ENCODE data around the gene CACNA1C. TPM values are rescaled to one million over a fixed set of nuclear protein-coding genes. Genes with fewer than 3 reads are reported as not detected.

CACNA1C gene
- total RNA-seq, 4 donors from 2014 or later = 9.7 to 42.1 (median 18.1) TPM

DNA sequence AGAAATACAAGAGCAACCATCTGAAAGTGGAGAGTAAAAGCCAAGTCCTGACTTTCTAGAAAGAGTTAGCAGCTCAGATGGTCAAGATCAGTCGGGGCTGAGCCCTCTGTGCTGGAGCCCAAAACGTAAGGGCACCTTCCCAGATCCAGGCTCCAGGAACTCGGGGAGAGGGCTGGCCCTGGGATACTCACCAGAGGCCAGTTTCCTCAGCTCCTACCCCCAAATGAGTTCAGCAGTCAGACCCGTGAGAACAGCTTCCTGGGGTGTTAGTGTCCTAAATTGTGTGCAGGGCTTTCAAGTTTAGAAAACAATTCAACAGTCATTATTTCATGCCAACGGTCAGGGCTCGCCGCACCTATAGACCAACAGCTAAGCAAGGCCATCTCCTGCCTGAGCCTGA is 594.4 kb downstream of the CACNA1C start:
- Histone ChIP-seq H3K27me3 (no peaks in the 10 kb centered on the region), H3K27ac (no peak overlapping the region), H3K4me3 (no peak overlapping the region), H3K9me3 (no peaks in the 10 kb centered on the region), H3K4me1 (no peaks in the 10 kb centered on the region), H3K36me3 (no peaks in the 10 kb centered on the region)
- TF ChIP-seq, protein P1, sequence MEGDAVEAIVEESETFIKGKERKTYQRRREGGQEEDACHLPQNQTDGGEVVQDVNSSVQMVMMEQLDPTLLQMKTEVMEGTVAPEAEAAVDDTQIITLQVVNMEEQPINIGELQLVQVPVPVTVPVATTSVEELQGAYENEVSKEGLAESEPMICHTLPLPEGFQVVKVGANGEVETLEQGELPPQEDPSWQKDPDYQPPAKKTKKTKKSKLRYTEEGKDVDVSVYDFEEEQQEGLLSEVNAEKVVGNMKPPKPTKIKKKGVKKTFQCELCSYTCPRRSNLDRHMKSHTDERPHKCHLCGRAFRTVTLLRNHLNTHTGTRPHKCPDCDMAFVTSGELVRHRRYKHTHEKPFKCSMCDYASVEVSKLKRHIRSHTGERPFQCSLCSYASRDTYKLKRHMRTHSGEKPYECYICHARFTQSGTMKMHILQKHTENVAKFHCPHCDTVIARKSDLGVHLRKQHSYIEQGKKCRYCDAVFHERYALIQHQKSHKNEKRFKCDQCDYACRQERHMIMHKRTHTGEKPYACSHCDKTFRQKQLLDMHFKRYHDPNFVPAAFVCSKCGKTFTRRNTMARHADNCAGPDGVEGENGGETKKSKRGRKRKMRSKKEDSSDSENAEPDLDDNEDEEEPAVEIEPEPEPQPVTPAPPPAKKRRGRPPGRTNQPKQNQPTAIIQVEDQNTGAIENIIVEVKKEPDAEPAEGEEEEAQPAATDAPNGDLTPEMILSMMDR (IDR thresholded peaks at IDR 0.05) = no peak
- no peak for TF ChIP-seq POLR2A (IDR thresholded peaks at IDR 0.05)
- DNase-seq = peak in 1 of 3 donors; percentile 19

DNA sequence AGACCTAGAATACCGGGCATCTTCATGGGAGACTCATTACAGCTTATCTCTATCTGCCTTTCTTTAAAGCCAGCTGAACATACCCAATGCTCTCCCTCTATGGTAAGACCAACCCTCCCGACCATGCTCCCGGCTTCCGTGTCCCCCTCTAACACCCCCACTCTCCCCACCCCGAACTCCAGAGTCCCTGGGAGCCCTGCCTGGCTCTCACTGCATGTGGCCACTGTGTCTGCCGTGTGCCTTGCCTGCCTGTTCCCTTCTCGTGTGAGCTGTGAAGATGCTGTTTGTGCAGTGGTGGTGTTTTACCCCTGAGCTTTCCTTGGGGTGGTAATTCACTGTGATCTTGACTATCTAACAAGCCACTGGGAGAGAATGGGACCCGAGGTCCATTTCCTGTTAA is 595.6 kb downstream of the CACNA1C start:
- Histone ChIP-seq H3K4me3 (no peak overlapping the region), H3K27me3 (no peaks in the 10 kb centered on the region), H3K4me1 (no peaks in the 10 kb centered on the region), H3K27ac (no peak overlapping the region), H3K9me3 (no peaks in the 10 kb centered on the region), H3K36me3 (no peaks in the 10 kb centered on the region)
- peak in 1 of 3 donors; percentile 8 for DNase-seq
- TF ChIP-seq POLR2A (IDR thresholded peaks at IDR 0.05) = no peak
- TF ChIP-seq, protein P1 (IDR thresholded peaks at IDR 0.05) = no peak

DNA sequence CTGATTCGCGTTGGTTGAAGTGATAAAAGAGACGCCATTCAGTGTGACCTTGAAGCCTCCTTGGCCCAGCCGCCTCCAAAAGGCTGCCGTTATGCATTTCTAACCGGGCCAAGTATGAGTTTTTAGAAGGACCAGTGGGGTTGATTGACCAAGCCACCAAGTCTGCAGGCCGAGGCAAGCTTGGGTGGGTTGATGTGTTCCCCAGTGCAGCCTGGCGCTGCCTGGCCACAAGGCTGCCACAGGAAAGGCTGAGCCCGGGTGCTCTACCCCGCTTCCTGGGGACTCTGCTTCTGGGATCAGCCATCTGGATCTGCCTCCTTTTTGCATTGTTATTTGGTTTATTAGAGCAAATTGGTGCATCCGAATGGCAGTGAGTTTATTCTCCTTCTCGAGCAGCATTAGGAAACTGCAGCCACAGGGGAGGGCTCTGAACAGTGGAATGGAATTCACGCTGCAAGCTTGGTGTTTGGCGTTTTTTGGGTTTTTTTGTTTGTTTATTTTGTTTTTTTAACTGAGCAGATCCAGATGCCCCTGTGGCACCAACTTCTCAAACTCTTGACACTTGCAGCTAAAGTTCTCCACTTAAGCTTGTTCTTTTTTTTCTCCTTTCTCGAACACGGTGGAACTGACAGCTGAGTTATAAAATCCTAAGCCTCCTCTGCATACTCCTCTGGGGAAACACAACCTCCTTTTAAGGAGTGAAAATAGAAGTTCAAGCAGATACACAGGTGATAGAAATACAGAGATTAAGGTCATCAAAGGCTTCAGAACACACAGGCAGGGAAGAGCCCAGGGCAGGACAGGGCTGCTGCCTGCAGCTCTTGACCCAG is 596.6 kb downstream of the CACNA1C start:
- no peak for TF ChIP-seq POLR2A (IDR thresholded peaks at IDR 0.05)
- TF ChIP-seq, protein P1 (IDR thresholded peaks at IDR 0.05) = no peak
- H3K27ac ChIP-seq = no peak overlapping the region
- no peaks in the 10 kb centered on the region for H3K27me3 ChIP-seq
- no peaks in the 10 kb centered on the region for H3K9me3 ChIP-seq
- no peaks in the 10 kb centered on the region for H3K36me3 ChIP-seq
- H3K4me3 ChIP-seq = no peak overlapping the region
- no peak for DNase-seq
- H3K4me1 ChIP-seq = no peaks in the 10 kb centered on the region

DNA sequence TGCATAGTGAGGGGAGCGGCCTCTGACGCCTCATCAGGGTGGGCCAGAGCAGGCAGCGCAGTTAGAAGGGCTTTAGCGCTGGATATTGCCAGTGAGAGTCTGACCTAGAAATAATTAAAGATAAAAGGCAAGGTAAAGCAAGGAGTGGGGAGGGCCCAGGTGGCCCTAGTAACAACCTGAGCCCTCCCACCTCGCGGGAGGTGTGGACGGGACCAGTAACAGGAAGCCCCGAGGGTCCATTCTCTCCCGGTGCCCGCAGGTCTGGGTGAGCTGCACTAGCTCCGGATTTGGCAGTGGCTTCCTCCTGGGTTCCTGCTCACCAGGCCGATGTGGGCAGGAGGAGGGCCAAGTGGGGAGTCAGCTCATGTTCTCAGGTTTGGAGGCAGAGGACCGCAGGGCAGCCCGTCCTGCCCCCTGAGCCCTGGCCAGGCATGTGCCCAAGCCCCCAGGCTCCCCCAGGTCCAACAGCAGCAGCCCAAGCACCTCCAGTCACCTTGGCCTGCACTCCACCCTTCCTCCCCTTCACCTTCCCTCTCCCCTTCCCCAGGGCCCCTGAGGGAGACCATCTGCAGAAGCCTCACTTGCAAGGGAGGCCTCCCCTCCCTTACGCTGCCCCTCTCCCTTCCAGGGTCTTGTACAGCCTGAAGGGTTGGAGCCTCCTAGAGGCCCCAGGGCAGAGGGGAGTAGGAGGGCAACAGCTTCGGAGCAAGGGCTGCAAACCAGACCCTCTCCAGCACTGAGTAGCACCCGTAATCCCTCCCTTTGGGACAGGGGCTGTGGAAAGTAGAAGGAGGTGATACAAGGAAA is 597.7 kb downstream of the CACNA1C start:
- TF ChIP-seq POLR2A (IDR thresholded peaks at IDR 0.05) = no peak
- TF ChIP-seq, protein P1 (IDR thresholded peaks at IDR 0.05) = no peak
- no peaks in the 10 kb centered on the region for H3K36me3 ChIP-seq
- H3K27ac ChIP-seq = no peak overlapping the region
- no peaks in the 10 kb centered on the region for H3K4me1 ChIP-seq
- no peak overlapping the region for H3K4me3 ChIP-seq
- H3K27me3 ChIP-seq = no peaks in the 10 kb centered on the region
- DNase-seq = peak in 1 of 3 donors; percentile 36
- no peaks in the 10 kb centered on the region for H3K9me3 ChIP-seq

DNA sequence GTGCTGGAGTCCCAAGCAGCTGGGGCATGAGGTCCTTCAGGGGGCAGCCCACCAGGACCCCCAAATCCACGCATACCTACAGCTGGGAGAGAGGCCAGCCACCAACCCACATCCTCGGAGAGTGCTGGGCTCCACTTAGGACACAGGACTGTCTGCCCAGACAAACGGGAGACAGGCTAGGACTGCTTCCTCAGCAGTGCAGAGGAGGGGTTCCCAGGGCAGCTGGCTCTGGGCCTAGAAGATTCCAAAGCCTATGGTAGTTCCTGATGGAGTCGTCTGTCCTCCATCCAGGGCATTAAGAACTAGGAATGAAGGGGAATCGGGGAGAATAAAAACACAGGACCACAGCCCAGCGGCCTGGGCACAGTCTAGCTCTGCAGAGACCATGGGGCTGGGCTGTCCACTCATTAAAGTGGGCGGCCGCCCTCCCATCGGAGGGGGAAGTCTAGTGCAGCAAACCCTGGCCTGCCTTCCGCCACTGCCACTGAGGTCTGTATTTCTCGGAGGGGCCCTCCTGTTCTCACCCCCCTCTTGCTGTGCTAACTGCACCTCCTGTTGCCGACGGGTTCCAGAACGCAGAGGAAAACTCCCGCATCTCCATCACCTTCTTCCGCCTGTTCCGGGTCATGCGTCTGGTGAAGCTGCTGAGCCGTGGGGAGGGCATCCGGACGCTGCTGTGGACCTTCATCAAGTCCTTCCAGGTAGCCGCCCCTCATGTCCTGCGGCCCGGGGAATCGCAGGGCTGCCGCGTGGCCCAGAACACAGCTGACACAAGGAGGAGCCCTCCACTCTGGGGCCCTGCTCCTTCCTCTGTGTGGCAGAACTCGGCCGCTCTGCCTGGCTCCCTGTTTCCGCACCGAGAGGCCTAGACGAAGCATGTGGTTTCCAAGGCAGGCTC is 598.5 kb downstream of the CACNA1C start:
- no peak overlapping the region for H3K4me3 ChIP-seq
- peak in 1 of 3 donors; percentile 33 for DNase-seq
- TF ChIP-seq, protein P1 (IDR thresholded peaks at IDR 0.05) = no peak
- no peak for TF ChIP-seq POLR2A (IDR thresholded peaks at IDR 0.05)
- H3K27me3 ChIP-seq = no peaks in the 10 kb centered on the region
- H3K27ac ChIP-seq = no peak overlapping the region
- no peaks in the 10 kb centered on the region for H3K4me1 ChIP-seq
- no peaks in the 10 kb centered on the region for H3K36me3 ChIP-seq
- no peaks in the 10 kb centered on the region for H3K9me3 ChIP-seq
